PC-3 (cell line): ENCODE measurements around the gene ZNHIT6. TPM values are rescaled to one million over a fixed set of nuclear protein-coding genes. Genes with fewer than 3 reads are reported as not detected.
A peak's percentile ranks its signal among the peaks of the same experiment; 100 is the strongest.

ENCODE experiments used
- ATAC-seq: fragments of 200-7000 bp; cut with Tn5 transposase; 2 replicates; pipeline ENCODE4 v1.9.1; 2020; ENCODE audit warnings: mild to moderate bottlenecking, moderate library complexity
- BruUV-seq: library from RNA; stranded (reverse); fragments of 400-500 nt; replicated peaks from 2 replicates; lab custom pipeline; 2021; lab: Mats Ljungman, UMichigan
- CTCF ChIA-PET: fragments of 300-600 bp; sonication (Branson Sonifier 250); formaldehyde crosslinking; loops from one replicate; lab custom pipeline; 2022; ENCODE audit warnings: antibody characterized with exemption; lab: Charles Lee
- POLR2A ChIA-PET: fragments of 300-600 bp; sonication (Branson Sonifier 250); formaldehyde crosslinking; loops from one replicate; lab custom pipeline; 2022; ENCODE audit warnings: antibody characterized with exemption; ENCODE audit not compliant: unreplicated experiment; lab: Charles Lee
- DNase-seq: peaks from one replicate; pipeline ENCODE4 v3.0.0-alpha.2; 2015
- H2AFZ ChIP-seq: fragments of 300-600 bp; sonication (generic); 2 replicates; pipeline ENCODE4 v1.6.0; 2016; ENCODE audit warnings: antibody characterized with exemption, low read length
- H3F3A ChIP-seq: fragments of 300-600 bp; sonication (generic); one replicate; pipeline ENCODE4 v1.6.0; 2017; ENCODE audit warnings: antibody characterized with exemption, low read length, control low read depth, mild to moderate bottlenecking; ENCODE audit not compliant: unreplicated experiment
- H3K27ac ChIP-seq: fragments of 300-600 bp; sonication (generic); 2 replicates; pipeline ENCODE4 v1.5.1; 2016; ENCODE audit warnings: mild to moderate bottlenecking, low read length
- H3K27me3 ChIP-seq: fragments of 300-600 bp; sonication (generic); 2 replicates; pipeline ENCODE4 v1.6.1; 2016; ENCODE audit warnings: low read length, mixed read lengths
- H3K36me3 ChIP-seq: fragments of 300-600 bp; sonication (generic); 2 replicates; pipeline ENCODE4 v1.6.1; 2016; ENCODE audit warnings: low read depth, mixed run types, low read length, mixed read lengths
- H3K4me1 ChIP-seq: fragments of 300-600 bp; sonication (generic); 2 replicates; pipeline ENCODE4 v1.5.1; 2016; ENCODE audit warnings: low read length; ENCODE audit not compliant: insufficient read depth
- H3K4me2 ChIP-seq: fragments of 300-600 bp; sonication (generic); 2 replicates; pipeline ENCODE4 v1.6.0; 2016; ENCODE audit warnings: low read length
- H3K4me3 ChIP-seq: fragments of 300-600 bp; sonication (generic); 2 replicates; pipeline ENCODE4 v1.5.1; 2016; ENCODE audit warnings: mild to moderate bottlenecking, low read length, mixed read lengths
- H3K79me2 ChIP-seq: fragments of 300-600 bp; sonication (generic); 2 replicates; pipeline ENCODE4 v1.6.1; 2017; ENCODE audit warnings: low read length, mixed read lengths
- H3K9ac ChIP-seq: fragments of 300-600 bp; sonication (generic); 2 replicates; pipeline ENCODE4 v1.6.0; 2016; ENCODE audit warnings: mild to moderate bottlenecking, low read length
- H3K9me2 ChIP-seq: fragments of 300-600 bp; sonication (generic); replicated peaks from 2 replicates; pipeline ENCODE4 v1.6.1; 2016; ENCODE audit warnings: mixed run types, low read length, mixed read lengths
- H3K9me3 ChIP-seq: fragments of 300-600 bp; sonication (generic); 2 replicates; pipeline ENCODE4 v1.6.1; 2016; ENCODE audit warnings: low read length, mixed read lengths
- H4K20me1 ChIP-seq: fragments of 300-600 bp; sonication (generic); 2 replicates; pipeline ENCODE4 v1.6.1; 2016; ENCODE audit warnings: low read length, mixed read lengths
- CTCF ChIP-seq: fragments of 300-600 bp; sonication (generic); conservative IDR thresholded peaks from 2 replicates; pipeline ENCODE4 v1.5.1; 2017; ENCODE audit warnings: antibody characterized with exemption, low read depth, mild to moderate bottlenecking, low read length
- EZH2 ChIP-seq: fragments of 300-600 bp; sonication (generic); IDR thresholded peaks from one replicate; pipeline ENCODE4 v1.6.1; 2017; ENCODE audit warnings: antibody characterized with exemption, mild to moderate bottlenecking, low read length; ENCODE audit not compliant: unreplicated experiment
- EZH2phosphoT487 ChIP-seq: fragments of 300-600 bp; sonication (generic); IDR thresholded peaks from 2 replicates; pipeline ENCODE4 v1.6.1; 2018; ENCODE audit warnings: mild to moderate bottlenecking, antibody characterized with exemption, low read length, borderline replicate concordance
- intact Hi-C: fragments of 100-400 bp; cut with micrococcal nuclease; formaldehyde crosslinking; loops from 2 replicates; pipeline ENCODE4 v1.9.0; 2023
- total RNA-seq: library from RNA; depleted of rRNA; stranded (reverse); fragments of >200 nt; gene quantifications from 2 replicates; pipeline ENCODE4 v1.2.3, GENCODE V29; 2014

The ZNHIT6 gene
- total RNA-seq, 1 experiment from 2014 or later = 18.3 TPM

DNA sequence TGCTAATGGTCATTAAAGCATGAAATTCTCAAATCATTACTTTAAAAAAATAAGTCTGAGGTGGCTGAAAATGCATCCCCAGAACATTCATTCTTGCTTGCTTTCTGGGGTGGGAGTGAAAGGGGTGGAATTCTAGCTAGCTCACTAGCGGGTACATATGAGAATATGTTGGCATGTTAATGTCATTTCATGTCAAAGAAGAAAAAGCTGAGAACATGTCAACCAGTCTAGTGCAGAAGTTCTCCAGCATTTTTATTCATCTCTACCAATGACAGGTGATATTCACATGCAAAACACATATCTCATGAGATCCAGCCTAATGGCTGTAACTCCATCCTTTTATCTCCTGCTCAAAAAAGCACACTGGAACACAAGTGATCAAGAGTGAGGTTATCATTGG is 49.1 kb downstream of the ZNHIT6 start:
- no peaks in the 10 kb centered on the region for H4K20me1 ChIP-seq
- POLR2A ChIA-PET = no interaction called here

GRCh38 chr1:85656948-85657347 is 51.3 kb downstream of the ZNHIT6 start:
- peak; percentile 58 for ATAC-seq
- CTCF ChIA-PET = no interaction called here

More for the DNA sequence above, 49.1 kb downstream of the ZNHIT6 start:
- CTCF ChIA-PET = no interaction called here
- Histone ChIP-seq H3K4me3 (no peak overlapping the region), H3K9me3 (no peaks in the 10 kb centered on the region), H3K27me3 (no peaks in the 10 kb centered on the region), H3K36me3 (no peaks in the 10 kb centered on the region; the same call in 1 of the 2 replicates), H3K9ac (no peak overlapping the region), H3K9me2 (no peaks in the 10 kb centered on the region), H3K27ac (no peak overlapping the region), H3F3A (peaks cover 8% of the 10 kb centered on the region), H3K4me1 (peaks cover 48% of the 10 kb centered on the region), H3K4me2 (no peak overlapping the region), H2AFZ (no peak overlapping the region), H3K79me2 (peaks cover 6% of the 10 kb centered on the region)
- no peak for DNase-seq
- ATAC-seq = no peak
- TF ChIP-seq CTCF (no peak), EZH2phosphoT487 (no peak)
- intact Hi-C loops = no loop called here
- no TSS peak for BruUV-seq

More at GRCh38 chr1:85656948-85657347, 51.3 kb downstream of the ZNHIT6 start:
- DNase-seq = peak; percentile 78
- Histone ChIP-seq H3K4me1 (peaks cover 43% of the 10 kb centered on the region), H3K27me3 (no peaks in the 10 kb centered on the region), H3K27ac (peak overlapping the region; percentile 81), H3K9me3 (no peaks in the 10 kb centered on the region), H3K4me2 (peak overlapping the region; percentile 67), H3K79me2 (peaks cover 14% of the 10 kb centered on the region), H3K9ac (peak overlapping the region; percentile 38), H2AFZ (no peak overlapping the region), H3F3A (peaks cover 8% of the 10 kb centered on the region), H3K36me3 (peaks cover 16% of the 10 kb centered on the region), H3K9me2 (no peaks in the 10 kb centered on the region), H4K20me1 (no peaks in the 10 kb centered on the region), H3K4me3 (peak overlapping the region; percentile 45)
- intact Hi-C loops = loop anchor here (2.0 kb wide), 3 partner anchors 28 to 72 kb away; no protein-coding TSS in a partner anchor
- POLR2A ChIA-PET = interaction anchor here (0.7 to 1.0 kb wide), 2 partner anchors 73 kb away, joined by 6 to 13 read pairs; no protein-coding TSS in a partner anchor
- TF ChIP-seq EZH2phosphoT487 (no peak), EZH2 (no peak), CTCF (no peak)
- no TSS peak for BruUV-seq
